Body of pancreas (tissue), 4 donors: ENCODE data around the gene PTBP3. TPM values are rescaled to one million over a fixed set of nuclear protein-coding genes. Genes with fewer than 3 reads are reported as not detected.
A peak's percentile ranks its signal among the peaks of the same experiment; 100 is the strongest.

Experiments
- ATAC-seq: fragments of 150-250 bp; one replicate; pipeline ENCODE4 v1.9.1; 2016
- DNase-seq, 4 donors: peaks; one replicate each; pipeline ENCODE4 v3.0.0-alpha.2; 2019
- H3K27ac ChIP-seq, 4 donors: fragments of 200-600 bp; sonication (generic); 1 replicate in 3 of 4; 2 replicates in 1 of 4; pipeline versions ENCODE4 v1.5.1 to v1.6.1; 2016 to 2019; ENCODE audit warnings: mild to moderate bottlenecking in 1 of 4, mixed read lengths in 1 of 4, moderate library complexity in 1 of 4
- H3K27me3 ChIP-seq, 2 donors: fragments of 200-600 bp; sonication (generic); one replicate each; pipeline ENCODE4 v1.6.0; 2016; ENCODE audit warnings: mild to moderate bottlenecking in 1 of 2
- H3K36me3 ChIP-seq, 2 donors: fragments of 200-600 bp; sonication (generic); replicated peaks in 1 of 2; 2 replicates each; pipeline ENCODE4 v1.5.1; 2016; ENCODE audit warnings: low read depth in 2 of 2; ENCODE audit not compliant: insufficient read depth in 1 of 2
- H3K4me1 ChIP-seq: fragments of 200-600 bp; sonication (generic); one replicate; pipeline ENCODE4 v1.6.0; 2016
- H3K4me3 ChIP-seq, 2 donors: fragments of 200-600 bp; sonication (generic); 1 replicate in 1 of 2; 2 replicates in 1 of 2; pipeline ENCODE4 v1.5.1; 2016 to 2019
- H3K9me3 ChIP-seq, 3 donors: fragments of 200-600 bp; sonication (generic); 1 replicate in 2 of 3; 2 replicates in 1 of 3; pipeline ENCODE4 v1.5.1; 2016
- CTCF ChIP-seq, 7 experiments: fragments of 450-650 bp in 4 of 7; fragments of 200-600 bp in 3 of 7; sonication (generic) in 3 of 7; IDR thresholded peaks; one replicate each; pipeline ENCODE4 v1.5.1; 2016 to 2019; ENCODE audit warnings: antibody characterized with exemption in 7 of 7
- POLR2A ChIP-seq, 3 donors: fragments of 450-650 bp; IDR thresholded peaks; one replicate each; pipeline ENCODE4 v1.6.1; 2016; ENCODE audit warnings: antibody characterized with exemption in 3 of 3, mild to moderate bottlenecking in 2 of 3
- WGBS, 2 donors: methylation state at CpG; one replicate each; pipeline ENCODE4 v1.1.5; 2017; 5-methylcytosine and 5-hydroxymethylcytosine counted together
- intact Hi-C: fragments of 100-400 bp; cut with DNase I; formaldehyde crosslinking; loops from one replicate; pipeline ENCODE4 v1.15.1; 2023
- total RNA-seq, 2 donors: library from RNA; depleted of rRNA; stranded (reverse); fragments of >200 nt; gene quantifications; one replicate each; pipeline ENCODE4 v1.1.0, GENCODE V29; 2016

PTBP3 gene
- total RNA-seq, 2 donors from 2014 or later = 30.4 to 122 TPM

- H3K9me3 ChIP-seq = no peaks in the 10 kb centered on the region
- H3K36me3 ChIP-seq = no peaks in the 10 kb centered on the region
- peaks cover 13% of the 10 kb centered on the region for H3K4me1 ChIP-seq
- ATAC-seq = peak; percentile 71
- peak in 3 of 4 donors; percentile 24 to 44 (median 26) for DNase-seq
- H3K4me3 ChIP-seq = no peak overlapping the region
- H3K27me3 ChIP-seq = no peaks in the 10 kb centered on the region
- intact Hi-C loops = loop anchor here (10.0 kb wide), 1 partner anchor 54 kb away; no protein-coding TSS in a partner anchor
- 30 to 39% methylated on average over 5 of the region's 5 CpGs for WGBS, 2 donors
- no peak overlapping the region for H3K27ac ChIP-seq
- TF ChIP-seq POLR2A (IDR thresholded peaks at IDR 0.05) = no peak
- TF ChIP-seq CTCF (IDR thresholded peaks at IDR 0.05) = no peak
Measured at GRCh38 chr9:112308588-112308987, 24.8 kb downstream of the PTBP3 start.

- TF ChIP-seq POLR2A (IDR thresholded peaks at IDR 0.05) (no peak), CTCF (IDR thresholded peaks at IDR 0.05) (no peak)
- no peaks in the 10 kb centered on the region for H3K9me3 ChIP-seq
- H3K36me3 ChIP-seq = no peaks in the 10 kb centered on the region
- H3K27me3 ChIP-seq = no peaks in the 10 kb centered on the region
- peaks cover 7% of the 10 kb centered on the region for H3K4me1 ChIP-seq
- no peak overlapping the region for H3K27ac ChIP-seq
- intact Hi-C loops = loop anchor here (10.0 kb wide), 1 partner anchor 47 kb away; no protein-coding TSS in a partner anchor
- DNase-seq (no peak), ATAC-seq (no peak)
- H3K4me3 ChIP-seq = no peak overlapping the region
Measured at GRCh38 chr9:112301420-112301819, 32.0 kb downstream of the PTBP3 start.

GRCh38 chr9:112299514-112299913 lies 33.9 kb downstream of the PTBP3 start:
- H3K27me3 ChIP-seq = no peaks in the 10 kb centered on the region
- H3K9me3 ChIP-seq = no peaks in the 10 kb centered on the region
- ATAC-seq = no peak
- no peak overlapping the region for H3K27ac ChIP-seq
- no peaks in the 10 kb centered on the region for H3K36me3 ChIP-seq
- H3K4me1 ChIP-seq = no peaks in the 10 kb centered on the region
- TF ChIP-seq POLR2A (IDR thresholded peaks at IDR 0.05) = no peak
- TF ChIP-seq CTCF (IDR thresholded peaks at IDR 0.05) = no peak
- no peak overlapping the region for H3K4me3 ChIP-seq
- DNase-seq = no peak
- intact Hi-C loops = no loop called here

GRCh38 chr9:112296929-112297328 lies 36.5 kb downstream of the PTBP3 start:
- Histone ChIP-seq H3K27me3 (no peaks in the 10 kb centered on the region), H3K4me1 (no peaks in the 10 kb centered on the region), H3K9me3 (no peaks in the 10 kb centered on the region), H3K36me3 (no peaks in the 10 kb centered on the region), H3K4me3 (no peak overlapping the region), H3K27ac (no peak overlapping the region)
- intact Hi-C loops = no loop called here
- ATAC-seq = no peak
- TF ChIP-seq CTCF (IDR thresholded peaks at IDR 0.05) (no peak), POLR2A (IDR thresholded peaks at IDR 0.05) (no peak)
- 97 to 99% methylated on average over 9 of the region's 9 CpGs for WGBS, 2 donors
- no peak for DNase-seq

GRCh38 chr9:112295174-112295573 lies 38.2 kb downstream of the PTBP3 start:
- ATAC-seq = no peak
- H3K36me3 ChIP-seq = peaks cover 0 to 2% of the 10 kb centered on the region in 2 donors
- no peak for DNase-seq
- intact Hi-C loops = no loop called here
- H3K27me3 ChIP-seq = no peaks in the 10 kb centered on the region
- H3K4me3 ChIP-seq = no peak overlapping the region
- H3K27ac ChIP-seq = no peak overlapping the region
- H3K4me1 ChIP-seq = no peaks in the 10 kb centered on the region
- TF ChIP-seq CTCF (IDR thresholded peaks at IDR 0.05) = no peak
- no peaks in the 10 kb centered on the region for H3K9me3 ChIP-seq
- WGBS, 2 donors = 90 to 96% methylated on average over 2 of the region's 2 CpGs
